Globus pallidus (tissue), 1 donor: Measurements from ENCODE around the gene NET1.

Source experiments
- DNase-seq: peaks from one replicate; pipeline ENCODE4 v3.0.0-alpha.2; 2015; ENCODE audit warnings: low spot score

The NET1 gene

DNA sequence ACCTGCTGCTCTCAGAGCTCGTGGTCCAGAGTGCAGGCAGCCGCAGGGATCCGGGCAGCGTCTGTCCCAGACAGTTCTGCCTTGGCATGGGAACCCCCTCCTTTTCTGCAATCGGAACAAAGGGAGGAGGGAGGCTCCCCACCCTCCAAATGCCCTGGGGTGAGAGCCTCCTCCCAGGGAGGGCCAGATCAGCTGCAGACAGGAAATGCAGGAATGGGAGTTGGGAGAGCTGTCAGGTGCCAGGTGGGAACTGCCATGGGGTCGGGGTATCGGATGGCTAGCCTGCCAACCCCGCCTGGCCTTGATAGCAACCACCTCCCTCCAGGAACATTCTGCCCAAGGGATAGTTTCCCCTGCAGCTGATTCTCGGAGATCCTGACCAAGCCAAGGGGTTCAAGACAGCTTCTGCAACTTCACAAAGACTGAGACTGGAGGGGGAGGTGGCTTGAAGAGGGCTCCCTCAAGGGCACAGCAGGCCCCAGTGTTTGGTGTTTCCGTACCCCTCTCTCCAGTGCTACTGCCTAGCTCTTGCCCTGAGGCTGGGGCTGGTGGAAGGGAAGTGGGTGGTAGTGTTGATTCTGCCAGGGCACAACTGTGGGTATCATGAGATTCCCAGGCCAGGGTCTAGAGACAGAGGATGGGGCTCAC, 87.3 kb downstream of the NET1 start, which contains the start of gene CALML5:
CALML5 (minus strand) TSS at position 78 of the 648 bp plus-strand sequence. CDS start 132 bp downstream, outside the sequence.
- DNase-seq = no peak

DNA sequence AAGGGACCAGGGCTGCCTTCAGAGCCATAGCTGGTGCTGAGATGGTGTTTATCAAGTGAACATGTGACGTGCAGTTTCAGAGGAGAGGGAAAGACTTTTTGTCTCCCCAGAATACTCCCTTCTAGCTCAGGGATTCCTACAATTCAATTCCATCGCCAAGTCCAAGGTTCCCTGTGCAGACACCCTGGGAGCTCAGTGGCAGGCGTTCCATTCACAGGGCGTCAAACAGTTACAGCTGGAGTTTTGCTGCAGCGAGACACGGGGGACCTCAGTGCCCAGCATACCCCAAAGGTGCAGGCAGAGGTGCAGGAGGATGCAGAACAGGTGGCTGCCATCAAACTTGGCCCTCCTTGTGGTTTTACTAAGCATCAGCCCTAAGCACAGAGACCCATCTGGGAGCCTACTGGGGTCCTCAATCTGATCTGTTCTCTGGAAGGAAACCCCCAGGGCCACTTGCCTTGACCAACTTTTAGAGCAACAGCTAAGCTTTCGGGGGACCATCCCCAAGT, 87.9 kb downstream of the NET1 start:
- DNase-seq = no peak

GRCh38 chr10:5500910-5501309, 88.6 kb downstream of the NET1 start:
- no peak for DNase-seq

DNA sequence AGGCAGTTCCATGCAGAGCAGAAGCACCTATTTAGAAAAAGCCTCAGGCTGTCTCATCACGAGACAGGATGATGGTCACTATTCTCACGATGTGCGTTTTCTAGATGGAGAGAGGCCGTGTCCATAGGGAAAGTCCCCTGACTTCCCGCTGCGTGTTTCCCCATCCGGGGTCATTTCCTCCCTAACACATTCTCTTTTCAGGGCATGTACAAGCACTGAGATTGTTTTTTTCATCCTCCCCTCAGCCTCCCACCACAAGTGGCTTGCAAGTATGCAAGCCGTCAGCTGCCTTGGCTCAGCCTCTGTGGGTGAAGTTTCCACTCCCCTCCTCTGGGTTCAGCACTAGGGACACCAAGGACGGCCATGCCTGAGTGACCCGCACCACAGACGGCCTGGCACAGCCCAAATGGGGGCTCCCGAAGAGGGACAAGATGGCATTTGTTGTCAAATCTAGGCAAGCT, 89.7 kb downstream of the NET1 start:
- no peak for DNase-seq

DNA sequence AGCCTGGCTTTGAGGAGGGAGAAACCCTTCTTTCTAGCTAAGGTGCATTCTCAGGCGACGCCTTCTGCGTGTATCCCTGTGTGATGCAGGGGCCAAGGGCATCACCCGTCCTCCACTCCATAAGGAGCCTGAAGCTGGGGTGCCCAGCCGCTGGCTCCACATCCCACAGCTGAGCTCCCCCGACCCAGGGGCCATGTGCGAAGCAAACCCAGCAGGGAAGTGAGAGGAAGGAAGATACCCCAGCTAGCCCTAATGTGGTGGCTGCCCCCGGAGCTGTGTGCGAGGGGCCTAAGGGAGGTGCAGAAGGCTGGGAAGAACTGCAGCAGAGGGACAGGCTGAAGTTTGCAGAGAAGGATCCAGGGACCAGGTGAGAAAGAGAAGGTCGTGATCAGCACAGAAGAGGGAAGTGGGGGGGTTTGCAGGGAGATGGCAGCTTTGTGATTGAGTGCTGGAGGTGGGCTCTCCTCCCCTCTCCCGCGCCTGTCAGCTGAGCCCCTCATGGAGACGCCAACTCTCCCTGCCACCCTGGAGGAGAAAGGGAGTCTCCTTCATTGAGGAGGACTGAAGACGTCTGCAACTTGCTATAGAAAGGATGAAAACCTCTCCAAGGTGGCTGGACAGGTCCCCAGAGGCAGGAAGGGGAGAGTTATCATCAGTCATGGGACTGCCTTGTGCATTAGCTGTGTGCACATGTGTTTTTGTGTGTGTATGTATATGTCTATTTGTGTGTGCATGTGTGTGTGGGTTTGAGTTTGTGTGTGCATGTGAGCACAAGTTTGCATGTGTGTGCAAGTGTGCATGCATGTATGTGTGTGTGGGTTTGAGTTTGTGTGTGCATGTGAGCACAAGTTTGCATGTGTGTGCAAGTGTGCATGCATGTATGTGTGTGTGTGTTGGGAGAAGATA, 90.5 kb downstream of the NET1 start:
- no peak for DNase-seq

GRCh38 chr10:5503477-5503835, 91.1 kb downstream of the NET1 start:
- DNase-seq = no peak

DNA sequence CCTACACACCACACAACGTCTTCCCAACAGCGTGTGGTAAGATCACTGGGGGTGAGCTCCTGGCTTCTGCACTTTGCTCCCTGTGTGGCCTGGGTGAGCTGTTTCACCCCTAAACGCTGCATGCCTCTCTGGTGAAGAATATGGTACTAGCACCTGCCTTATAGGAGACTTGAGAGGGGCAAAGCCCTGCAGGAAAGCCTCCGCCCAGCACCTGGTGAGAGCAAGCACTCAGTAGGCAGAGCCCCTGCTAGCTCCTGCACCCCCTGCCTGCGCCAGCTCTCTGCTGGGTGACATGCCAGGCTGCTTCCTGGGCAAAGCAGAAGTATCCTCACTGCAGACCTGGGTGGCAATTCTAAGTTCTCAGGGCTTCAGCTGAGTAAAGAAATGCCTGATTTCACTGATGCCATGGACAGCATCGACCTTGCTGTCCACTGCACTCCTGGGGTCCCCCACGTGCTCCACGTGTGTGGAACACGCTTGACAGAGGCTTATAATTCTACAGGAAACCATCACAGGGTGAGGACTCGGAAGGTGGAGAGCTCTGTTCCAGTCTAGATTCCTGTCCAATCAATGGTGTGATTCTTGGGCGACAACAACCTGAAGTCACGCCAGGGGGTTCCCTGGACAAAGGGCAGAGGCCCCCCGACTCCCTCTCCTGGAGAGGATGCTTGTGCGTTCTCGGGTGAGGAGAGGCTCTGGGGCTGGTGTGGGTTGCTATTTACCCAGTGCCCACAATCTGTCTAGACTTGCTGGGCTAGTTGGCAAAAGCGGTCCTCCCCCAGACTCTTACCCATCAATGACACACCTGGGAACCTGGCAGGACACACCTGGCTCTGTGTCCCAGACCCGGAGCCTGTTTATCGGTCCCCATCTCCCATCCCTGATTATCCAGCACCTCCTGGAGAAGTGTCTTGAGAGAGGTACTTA, 92.1 kb downstream of the NET1 start:
- DNase-seq = no peak

- DNase-seq = no peak
Observed at GRCh38 chr10:5506246-5506645, 93.9 kb downstream of the NET1 start.

DNA sequence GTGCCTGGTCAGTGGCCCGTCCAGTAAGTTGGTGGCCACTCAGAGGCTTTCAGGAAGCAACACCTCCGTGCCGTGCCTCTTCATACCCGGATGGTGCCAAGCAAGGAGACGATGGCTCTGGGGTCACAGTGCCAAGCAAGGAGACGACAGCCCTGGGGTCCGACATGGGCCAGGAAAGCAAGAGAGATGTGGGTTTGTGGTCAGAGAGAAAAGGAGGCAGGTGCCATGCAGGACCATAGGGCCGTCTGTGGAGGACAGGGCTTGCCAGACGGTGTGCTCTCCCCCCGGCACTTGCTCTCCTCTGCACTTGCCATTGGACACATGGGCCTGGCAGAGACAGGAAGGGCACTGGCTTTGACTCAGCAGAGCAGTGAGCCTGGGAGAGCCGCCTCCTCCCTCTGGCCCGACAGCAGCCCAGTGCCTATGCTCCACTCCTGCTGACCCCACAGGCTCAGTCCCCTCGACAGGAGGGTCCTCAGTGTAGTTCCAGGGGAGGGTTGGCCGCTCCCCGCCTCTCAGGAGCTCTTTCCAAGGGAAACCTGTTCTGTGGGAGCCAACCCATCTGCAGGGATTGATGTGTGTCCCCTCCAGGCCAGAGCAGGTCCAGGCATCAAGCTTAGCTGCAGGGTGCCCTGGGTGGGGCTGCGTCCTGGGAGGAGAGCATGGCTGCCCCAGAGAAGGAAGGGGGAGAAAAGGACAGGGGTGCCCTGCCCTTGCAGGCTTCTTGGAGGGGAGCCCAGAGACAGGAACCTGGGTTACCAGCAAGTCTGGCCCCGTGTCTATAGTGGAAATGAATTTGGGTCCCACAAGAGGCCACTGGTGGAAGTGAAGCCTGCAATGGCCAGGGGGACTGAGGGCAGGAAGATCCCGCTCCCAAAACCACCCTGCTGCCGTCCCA, 94.6 kb downstream of the NET1 start:
- no peak for DNase-seq

- DNase-seq = no peak
Observed at GRCh38 chr10:5507649-5508131, 95.3 kb downstream of the NET1 start.

- DNase-seq = no peak
Observed at GRCh38 chr10:5508161-5508604, 95.8 kb downstream of the NET1 start.
